ENCODE data around the gene FKRP. TPM values are rescaled to one million over a fixed set of nuclear protein-coding genes. Genes with fewer than 3 reads are reported as not detected.
"Not testable (repeated sequence)": the region's sequence is repeated elsewhere in the genome, so short reads cannot be mapped to it uniquely, and the experiment has no call there.

FKRP gene
- total and polyA plus RNA-seq, 8 donors, result 5.0 to 17.4 (median 8.0) TPM

GRCh38 chr19:46798713-46799112, 52.9 kb downstream of the FKRP start:
- H3K27ac ChIP-seq, result no peak overlapping the region
- intact Hi-C loops (cut with DNase I), result no loop called here
- DNase-seq (no peak), FAIRE-seq (no peak), ATAC-seq (no peak)
- 85 to 95% methylated on average over 2 of the region's 2 CpGs for WGBS, 2 donors
- no peak overlapping the region for H3K4me3 ChIP-seq
- no peaks in the 10 kb centered on the region for H3K36me3 ChIP-seq
- no peaks in the 10 kb centered on the region for H3K27me3 ChIP-seq
- H3K4me1 ChIP-seq, result no peaks in the 10 kb centered on the region
- no peak for TF ChIP-seq CTCF (IDR thresholded peaks at IDR 0.05)
- H3K9me3 ChIP-seq, result no peaks in the 10 kb centered on the region

DNA sequence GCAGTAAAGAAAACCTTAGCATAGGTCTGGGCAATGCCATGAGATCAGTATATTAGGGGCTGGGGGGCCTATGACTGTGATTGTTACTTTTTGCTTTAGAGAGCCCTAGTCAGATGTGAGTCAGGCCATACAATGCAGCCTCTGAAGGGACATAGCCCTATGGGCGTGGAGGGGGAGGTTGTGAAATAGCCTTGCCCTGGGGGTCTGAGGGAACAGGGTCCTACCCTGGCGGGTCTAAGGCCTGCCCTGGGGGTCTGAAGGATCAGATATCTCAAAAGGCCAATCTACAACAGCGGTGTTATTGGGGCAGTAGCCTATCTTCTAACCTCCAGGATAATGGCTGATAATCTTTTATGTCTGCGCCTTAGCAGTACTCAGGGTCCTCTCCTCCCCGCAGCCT, 56.3 kb downstream of the FKRP start:
- Histone ChIP-seq H3K27me3 (no peaks in the 10 kb centered on the region), H3K4me3 (no peak overlapping the region), H3K4me1 (no peaks in the 10 kb centered on the region), H3K9me3 (no peaks in the 10 kb centered on the region), H3K36me3 (no peaks in the 10 kb centered on the region), H3K27ac (no peak overlapping the region)
- no peak for DNase-seq
- ATAC-seq, result no peak
- no peak for TF ChIP-seq CTCF (IDR thresholded peaks at IDR 0.05)
- FAIRE-seq, result no peak
- WGBS, 2 donors, result 85 to 90% methylated on average over 5 of the region's 5 CpGs
- intact Hi-C loops (cut with DNase I), result no loop called here

DNA sequence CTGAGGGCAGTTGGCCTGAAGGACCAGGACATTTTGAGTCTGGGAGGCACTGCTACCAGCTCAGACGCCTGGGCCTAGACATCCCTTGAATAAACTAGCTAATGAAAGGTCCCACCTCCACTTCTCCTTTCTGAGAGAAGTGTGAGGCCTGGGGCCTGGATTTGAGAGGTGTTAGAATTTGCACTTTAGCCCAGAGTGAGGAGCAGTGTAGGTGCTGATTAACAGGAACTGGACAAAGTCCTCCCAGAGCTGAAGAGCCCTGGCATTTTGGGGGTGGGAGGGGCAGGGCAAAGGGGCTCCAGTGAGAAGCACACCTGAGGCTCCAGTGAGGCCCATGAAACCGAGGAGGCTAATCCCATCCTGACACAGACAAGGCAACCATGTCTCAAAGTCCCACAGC, 57.7 kb downstream of the FKRP start:
- no peak for ATAC-seq
- no peak overlapping the region for H3K27ac ChIP-seq
- no peak for FAIRE-seq

DNA sequence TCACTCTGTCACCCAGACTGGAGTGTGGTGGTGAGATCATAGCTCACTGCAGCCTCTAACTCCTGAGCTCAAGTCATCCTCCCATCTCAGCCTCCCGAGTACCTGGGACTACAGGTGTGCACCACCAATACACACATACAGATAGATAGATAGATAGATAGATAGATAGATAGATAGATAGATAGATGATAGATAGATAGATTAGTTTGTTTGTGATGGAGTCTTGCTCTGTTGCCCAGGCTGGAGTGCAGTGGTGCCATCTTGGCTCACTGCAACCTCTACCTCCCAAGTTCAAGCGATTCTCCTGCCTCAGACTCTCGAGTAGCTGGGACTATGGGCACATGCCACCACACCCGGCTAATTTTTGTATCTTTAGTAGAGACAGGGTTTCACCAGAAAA, 58.6 kb downstream of the FKRP start:
- H3K9me3 ChIP-seq; H3K27ac ChIP-seq; intact Hi-C loops (cut with DNase I); FAIRE-seq; H3K27me3 ChIP-seq; H3K36me3 ChIP-seq; H3K4me1 ChIP-seq; ATAC-seq; DNase-seq; H3K4me3 ChIP-seq: not testable (repeated sequence)
- 83 to 91% methylated on average over 4 of the region's 4 CpGs for WGBS, 2 donors

More for the DNA sequence above, 57.7 kb downstream of the FKRP start:
- WGBS, 2 donors, result 68 to 88% methylated on average over 2 of the region's 2 CpGs
- no peak for DNase-seq
- intact Hi-C loops (cut with DNase I), result no loop called here
- H3K27me3 ChIP-seq, result no peaks in the 10 kb centered on the region
- no peak overlapping the region for H3K4me3 ChIP-seq
- no peaks in the 10 kb centered on the region for H3K4me1 ChIP-seq
- no peaks in the 10 kb centered on the region for H3K36me3 ChIP-seq
- no peak for TF ChIP-seq CTCF (IDR thresholded peaks at IDR 0.05)
- no peaks in the 10 kb centered on the region for H3K9me3 ChIP-seq

GRCh38 chr19:46806656-46807055, 60.8 kb downstream of the FKRP start:
- Histone ChIP-seq H3K9me3 (no peaks in the 10 kb centered on the region), H3K27ac (no peak overlapping the region), H3K4me1 (no peaks in the 10 kb centered on the region), H3K36me3 (no peaks in the 10 kb centered on the region), H3K27me3 (no peaks in the 10 kb centered on the region), H3K4me3 (no peak overlapping the region)
- ATAC-seq (no peak), FAIRE-seq (no peak), DNase-seq (no peak)
- no peak for TF ChIP-seq CTCF (IDR thresholded peaks at IDR 0.05)
- WGBS, 2 donors, result 86 to 95% methylated on average over 7 of the region's 7 CpGs
- intact Hi-C loops (cut with DNase I), result no loop called here

Small RNA genes lying within 50 kb of the gene (microRNA-seq; reads per million reads assigned to microRNA genes)
- 1.8 to 2.3 reads per million in 2 donors for gene MIR320E

Other genes starting within 250 kb of the FKRP start
- 100 to 1,000 TPM in 1 of 6 donors, 10 to 100 TPM in 5; 59.6 to 127 (median 83.3) TPM for gene CALM3, start 144.7 kb upstream of the FKRP start, total RNA-seq
- 10 to 100 TPM; 86.6 to 95.5 TPM for gene CALM3, start 144.7 kb upstream of the FKRP start, polyA plus RNA-seq
- 1 to 10 TPM in 4 of 6 donors, under 1 TPM in 2; 0.56 to 4.6 (median 1.6) TPM for gene PTGIR, start 121.0 kb upstream of the FKRP start, total RNA-seq
- gene PTGIR, start 121.0 kb upstream of the FKRP start, polyA plus RNA-seq, result 1 to 10 TPM; 3.5 TPM
- gene GNG8, start 109.9 kb upstream of the FKRP start, total RNA-seq, result not detected
- gene GNG8, start 109.9 kb upstream of the FKRP start, polyA plus RNA-seq, result not detected
- 1 to 10 TPM in 2 of 6 donors, under 1 TPM in 4; 0.24 to 1.7 (median 0.48) TPM for gene DACT3, start 84.9 kb upstream of the FKRP start, total RNA-seq
- gene DACT3, start 84.9 kb upstream of the FKRP start, polyA plus RNA-seq, result 1 to 10 TPM in 1 of 2 donors, under 1 TPM in 1; 0.89 to 1.3 TPM
- 10 to 100 TPM; 13.8 to 33.5 (median 20.4) TPM for gene PRKD2, start 28.9 kb upstream of the FKRP start, total RNA-seq
- gene PRKD2, start 28.9 kb upstream of the FKRP start, polyA plus RNA-seq, result 10 to 100 TPM; 61.1 to 90.3 TPM
- 10 to 100 TPM; 26.4 to 43.5 (median 32.6) TPM for gene STRN4, start 393 bp downstream of the FKRP start, total RNA-seq
- gene STRN4, start 393 bp downstream of the FKRP start, polyA plus RNA-seq, result 10 to 100 TPM; 43.4 to 48.0 TPM
- gene SLC1A5, start 42.5 kb downstream of the FKRP start, total RNA-seq, result 100 to 1,000 TPM in 1 of 6 donors, 10 to 100 TPM in 4, 1 to 10 TPM in 1; 9.6 to 148 (median 15.9) TPM
- gene SLC1A5, start 42.5 kb downstream of the FKRP start, polyA plus RNA-seq, result 10 to 100 TPM in 1 of 2 donors, 1 to 10 TPM in 1; 8.6 to 13.9 TPM
- 10 to 100 TPM; 34.5 to 50.9 (median 39.3) TPM for gene AP2S1, start 104.8 kb downstream of the FKRP start, total RNA-seq
- gene AP2S1, start 104.8 kb downstream of the FKRP start, polyA plus RNA-seq, result 10 to 100 TPM; 46.4 to 48.2 TPM
- 10 to 100 TPM; 14.6 to 26.8 (median 19.9) TPM for gene ARHGAP35, start 114.9 kb downstream of the FKRP start, total RNA-seq
- gene ARHGAP35, start 114.9 kb downstream of the FKRP start, polyA plus RNA-seq, result 10 to 100 TPM in 1 of 2 donors, 1 to 10 TPM in 1; 8.4 to 12.7 TPM

Measured in pancreas (tissue), 10 donors.